Epidermal melanocyte (primary cell): Measurements from ENCODE around the gene GTPBP3.
"Not testable (repeated sequence)": the region's sequence is repeated elsewhere in the genome, so short reads cannot be mapped to it uniquely, and the experiment has no call there.

ENCODE experiments used
- DNase-seq: peaks from one replicate; pipeline ENCODE4 v3.0.0; 2011; ENCODE audit warnings: low spot score; ENCODE audit not compliant: insufficient read length

GTPBP3 gene

DNA sequence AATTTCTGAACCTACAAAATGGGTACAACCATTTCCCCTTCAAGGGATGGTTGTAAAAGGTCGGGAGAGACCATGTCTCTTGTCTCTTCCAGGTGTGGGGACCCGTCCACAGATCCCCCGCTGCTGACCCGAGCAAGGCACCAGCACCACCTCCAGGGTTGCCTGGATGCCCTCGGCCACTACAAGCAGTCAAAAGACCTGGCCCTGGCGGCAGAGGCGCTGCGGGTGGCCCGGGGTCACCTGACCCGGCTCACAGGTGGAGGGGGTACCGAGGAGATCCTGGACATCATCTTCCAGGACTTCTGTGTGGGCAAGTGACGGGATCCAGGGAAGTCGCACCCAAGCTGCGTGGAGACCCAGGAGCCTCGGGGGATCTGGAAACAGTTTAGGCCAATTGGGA, 4.0 kb downstream of the GTPBP3 start:
- DNase-seq = no peak

DNA sequence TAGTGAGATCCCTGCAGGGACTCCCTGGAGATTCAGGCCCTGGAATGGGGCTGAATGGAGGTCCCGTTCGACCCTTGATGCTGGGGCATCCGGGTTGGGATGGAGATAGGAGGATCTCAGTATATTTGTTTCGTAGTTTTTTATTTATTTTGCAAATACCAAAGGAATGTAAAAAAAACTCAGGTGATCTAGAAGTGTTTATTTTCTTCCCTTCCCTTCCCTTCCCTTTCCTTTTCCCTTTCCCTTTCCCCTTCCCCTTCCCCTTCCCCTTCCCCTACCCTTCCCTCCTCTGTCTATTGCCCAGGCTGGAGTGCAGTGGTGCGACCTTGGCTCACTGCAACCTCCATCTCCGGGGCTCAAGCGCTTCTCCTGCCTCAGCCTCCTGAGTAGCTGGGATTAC, 4.5 kb downstream of the GTPBP3 start:
- no peak for DNase-seq

GRCh38 chr19:17346109-17346671, 8.8 kb downstream of the GTPBP3 start:
- DNase-seq = no peak

DNA sequence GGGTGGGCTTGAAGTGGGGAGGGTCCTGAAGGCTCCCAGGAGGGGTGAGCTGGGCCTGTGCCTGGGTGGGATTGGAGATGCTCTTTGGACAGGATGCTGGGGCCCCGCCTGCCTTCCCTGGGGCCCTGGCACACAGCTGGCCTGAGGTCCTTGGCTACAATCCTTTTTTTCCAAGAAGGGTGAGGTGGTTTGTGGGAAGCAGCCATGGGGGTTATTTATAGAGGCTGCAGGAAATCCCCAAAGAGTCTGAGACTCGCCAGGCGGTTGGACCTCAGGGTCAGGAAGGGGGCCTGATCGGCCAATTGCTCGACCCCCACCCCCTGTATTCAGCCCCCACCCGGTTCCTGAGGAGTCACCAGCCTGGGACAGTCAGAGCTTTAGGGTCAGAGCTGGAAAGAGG, 10.0 kb downstream of the GTPBP3 start:
- DNase-seq = no peak

- DNase-seq = no peak
Observed at GRCh38 chr19:17347877-17348276, 10.5 kb downstream of the GTPBP3 start.

DNA sequence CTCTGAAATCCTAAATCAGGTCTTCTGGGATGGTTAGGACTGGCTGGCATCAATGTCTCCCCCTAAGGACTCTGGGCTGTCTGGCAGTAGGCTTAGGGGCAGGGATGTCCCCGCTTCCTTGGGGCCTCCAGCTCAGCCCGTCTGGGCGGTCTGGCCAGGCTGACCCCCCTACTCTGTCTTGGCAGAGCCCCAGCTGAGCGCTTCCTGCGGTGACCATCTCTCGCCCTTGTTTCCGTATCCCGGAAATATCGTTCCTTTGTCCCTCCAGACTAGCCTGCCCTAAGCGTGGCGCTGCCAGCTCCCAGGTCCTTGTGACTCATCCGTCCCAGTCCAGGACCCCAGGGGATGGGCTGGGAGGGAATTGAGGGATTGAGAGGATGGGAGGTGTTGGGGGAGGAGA, 11.3 kb downstream of the GTPBP3 start:
- DNase-seq = no peak

DNA sequence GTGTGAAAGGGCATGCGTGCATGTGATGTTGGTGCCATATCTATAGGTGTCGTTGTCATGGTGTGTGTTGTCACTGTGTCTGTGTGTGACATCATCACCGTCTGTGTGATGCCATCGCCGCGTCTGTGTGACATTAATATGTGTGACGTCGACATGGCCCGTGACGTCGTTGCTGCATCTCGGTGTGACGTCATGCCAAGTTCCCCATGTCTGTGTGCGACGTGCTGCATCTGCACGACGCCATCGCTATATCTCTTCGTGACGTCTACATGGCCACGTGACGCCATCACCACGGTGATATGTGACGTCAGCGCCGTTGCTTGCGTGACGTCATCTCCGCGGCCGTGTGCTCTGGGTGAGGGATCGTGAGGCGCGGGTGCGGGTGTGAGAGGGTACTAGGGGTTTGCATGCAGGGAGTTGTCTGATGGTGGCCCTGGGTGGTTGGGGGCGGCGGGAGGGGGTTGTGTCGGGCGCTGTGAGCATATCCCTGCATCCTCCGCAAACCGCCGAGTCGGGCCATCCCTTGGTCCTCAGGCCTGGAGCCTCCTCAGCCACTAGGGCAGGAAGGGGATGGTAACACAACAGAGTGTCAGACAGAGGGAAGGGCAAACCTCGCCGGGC, 14.6 kb downstream of the GTPBP3 start:
- DNase-seq = no peak

- DNase-seq = no peak
Observed at GRCh38 chr19:17352608-17353280, 15.4 kb downstream of the GTPBP3 start.

- DNase-seq = no peak
Observed at GRCh38 chr19:17353386-17353785, 16.0 kb downstream of the GTPBP3 start.

- DNase-seq = no peak
Observed at GRCh38 chr19:17357078-17357666, 19.8 kb downstream of the GTPBP3 start.

DNA sequence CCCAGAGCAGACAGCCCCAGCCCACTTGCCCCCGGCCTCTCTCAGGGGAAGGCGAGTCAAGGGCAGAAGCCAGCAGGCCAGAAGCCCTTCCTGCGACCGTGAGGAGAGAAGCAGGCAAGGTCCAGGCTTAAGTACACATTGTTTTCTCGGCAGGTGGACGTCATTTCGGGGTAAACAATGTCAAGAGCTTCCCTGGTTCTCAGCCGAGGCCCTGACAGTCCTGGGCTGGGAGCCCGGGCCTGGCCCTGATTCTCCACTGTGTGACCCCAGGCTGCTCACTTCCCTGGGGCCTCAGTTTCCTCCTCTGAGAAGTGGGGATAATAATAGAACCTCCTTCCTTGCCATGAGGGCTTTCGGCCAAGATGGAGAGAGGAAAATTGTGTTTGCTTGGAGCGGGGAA, 20.4 kb downstream of the GTPBP3 start:
- DNase-seq = no peak

DNA sequence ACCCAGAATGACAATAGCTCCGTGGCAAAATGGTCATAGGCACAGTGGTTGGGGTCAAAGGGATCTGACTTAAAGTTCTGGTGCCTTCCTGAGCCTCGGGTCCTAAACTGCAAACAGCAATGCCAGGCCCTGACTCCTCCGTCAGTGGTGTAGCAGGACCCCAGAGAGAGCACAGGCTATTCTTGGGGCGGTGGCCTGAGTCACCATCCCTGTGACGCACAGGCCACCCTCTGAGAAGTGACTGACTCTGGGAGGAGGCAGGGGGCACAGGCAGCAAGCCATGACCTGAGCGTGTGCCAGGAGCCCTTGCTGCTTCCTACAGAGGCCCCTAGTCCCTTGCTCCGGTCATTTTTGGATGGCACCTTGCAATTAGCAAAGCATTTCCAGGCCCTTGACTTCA, 21.0 kb downstream of the GTPBP3 start:
- no peak for DNase-seq

GRCh38 chr19:17359905-17360800, 22.8 kb downstream of the GTPBP3 start:
- DNase-seq = no peak

GRCh38 chr19:17363852-17364605, 26.7 kb downstream of the GTPBP3 start:
- DNase-seq = not testable (repeated sequence)

DNA sequence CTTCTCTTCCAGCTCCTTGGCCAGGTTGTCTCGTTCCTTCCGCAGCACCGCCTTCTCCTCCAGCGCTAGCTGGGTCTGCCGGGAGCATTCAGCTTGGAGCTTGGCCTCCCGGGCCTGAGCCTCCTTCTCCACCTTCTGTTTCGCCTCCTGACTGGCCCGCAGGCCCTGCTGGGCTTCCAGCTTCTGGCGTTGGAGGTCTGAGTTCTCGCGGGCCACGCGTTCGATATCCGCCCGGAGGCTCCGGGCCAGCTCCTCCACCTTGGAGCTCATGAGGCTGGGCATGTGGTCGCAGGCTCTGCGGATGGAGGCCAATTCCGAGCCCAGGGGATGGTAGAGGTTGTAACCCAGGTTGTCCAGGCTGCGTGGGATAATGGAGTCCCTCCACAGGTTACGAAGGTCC, 28.0 kb downstream of the GTPBP3 start:
- DNase-seq = no peak

DNA sequence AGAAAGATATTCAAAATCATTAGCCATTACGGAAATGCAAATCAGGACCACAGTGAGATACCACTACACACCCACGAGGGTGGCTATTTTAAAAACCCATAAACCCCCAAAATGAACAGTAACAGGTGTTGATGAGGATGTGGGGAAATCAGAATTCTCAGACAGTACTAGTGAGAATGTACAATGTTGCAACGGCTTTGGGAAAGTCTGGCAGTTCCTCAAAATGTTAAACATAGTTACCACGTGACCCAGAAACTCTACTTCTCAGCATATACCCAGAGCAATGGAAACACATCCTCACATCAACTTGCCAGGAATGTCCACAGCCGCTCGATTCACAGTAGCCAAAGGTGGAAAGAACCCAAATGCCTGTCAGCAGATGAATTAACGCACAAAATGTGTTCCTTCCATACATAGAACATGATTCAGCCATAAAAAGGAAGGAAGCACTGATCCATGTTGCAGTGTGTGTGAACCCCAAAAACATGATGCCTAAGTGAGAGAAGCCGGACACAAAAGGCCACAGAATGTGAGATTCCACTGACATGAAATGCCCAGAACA, 32.8 kb downstream of the GTPBP3 start:
- DNase-seq = no peak

- no peak for DNase-seq
Observed at GRCh38 chr19:17376935-17377600, 39.7 kb downstream of the GTPBP3 start, which contains the start of gene PLVAP. Gene PLVAP, minus strand, starts transcription at chr19:17377342. Its CDS starts 54 bp downstream, at chr19:17377288.

DNA sequence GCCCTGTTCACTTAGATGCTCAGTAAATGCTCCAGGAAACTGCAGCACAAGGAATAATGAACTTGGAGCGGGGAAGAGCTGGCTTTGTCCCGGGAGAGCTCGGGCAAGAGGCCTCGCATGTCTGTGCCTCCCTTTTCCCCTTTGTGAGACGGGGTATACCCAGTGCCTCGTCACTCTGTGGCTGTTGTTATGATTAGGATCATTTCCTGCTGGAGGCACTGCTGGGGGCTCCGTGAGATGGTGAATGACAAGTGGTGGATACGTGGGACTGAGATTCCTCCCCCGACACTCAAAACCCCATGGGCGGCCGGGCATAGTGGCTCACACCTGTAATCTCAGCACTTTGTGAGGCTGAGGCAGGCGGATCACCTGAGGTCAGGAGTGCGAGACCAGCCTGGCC, 40.9 kb downstream of the GTPBP3 start:
- no peak for DNase-seq

GRCh38 chr19:17379221-17379631, 41.9 kb downstream of the GTPBP3 start:
- no peak for DNase-seq
